ENCODE measurements around the gene NPVF.
A peak's percentile ranks its signal among the peaks of the same experiment; 100 is the strongest.

The NPVF gene

GRCh38 chr7:25228386-25228785 is at the start of gene NPVF:
Gene NPVF (minus strand): TSS chr7:25228486. CDS start chr7:25228439, 47 bp downstream.
- FAIRE-seq: peak; percentile 4

GRCh38 chr7:25272265-25272664 is 44.0 kb upstream of the NPVF start:
- FAIRE-seq: no peak

- FAIRE-seq: no peak
Observed at GRCh38 chr7:25263337-25263736, 35.1 kb upstream of the NPVF start.

- FAIRE-seq: no peak
Observed at GRCh38 chr7:25262586-25262985, 34.3 kb upstream of the NPVF start.

- FAIRE-seq: peak; percentile 84
Observed at GRCh38 chr7:25261545-25262140, 33.4 kb upstream of the NPVF start.

- peak; percentile 70 for FAIRE-seq
Observed at GRCh38 chr7:25260862-25261494, 32.7 kb upstream of the NPVF start.

- FAIRE-seq: peak; percentile 21
Observed at GRCh38 chr7:25259487-25260243, 31.4 kb upstream of the NPVF start.

- FAIRE-seq: no peak
Observed at GRCh38 chr7:25256333-25256819, 28.1 kb upstream of the NPVF start.

- no peak for FAIRE-seq
Observed at GRCh38 chr7:25255611-25256332, 27.5 kb upstream of the NPVF start.

- no peak for FAIRE-seq
Observed at GRCh38 chr7:25254604-25255003, 26.3 kb upstream of the NPVF start.

GRCh38 chr7:25253714-25254113 is 25.4 kb upstream of the NPVF start:
- no peak for FAIRE-seq

- FAIRE-seq: no peak
Observed at GRCh38 chr7:25250386-25250785, 22.1 kb upstream of the NPVF start.

GRCh38 chr7:25249772-25250171 is 21.5 kb upstream of the NPVF start:
- FAIRE-seq: no peak

GRCh38 chr7:25246306-25246705 is 18.0 kb upstream of the NPVF start:
- no peak for FAIRE-seq

GRCh38 chr7:25244254-25245033 is 16.2 kb upstream of the NPVF start:
- FAIRE-seq: peak; percentile 83

GRCh38 chr7:25242678-25243077 is 14.4 kb upstream of the NPVF start:
- FAIRE-seq: no peak

- FAIRE-seq: no peak
Observed at GRCh38 chr7:25240896-25241295, 12.6 kb upstream of the NPVF start.

- no peak for FAIRE-seq
Observed at GRCh38 chr7:25240340-25240739, 12.1 kb upstream of the NPVF start.

- FAIRE-seq: no peak
Observed at GRCh38 chr7:25239888-25240287, 11.6 kb upstream of the NPVF start.

- no peak for FAIRE-seq
Observed at GRCh38 chr7:25238066-25238725, 9.9 kb upstream of the NPVF start.

GRCh38 chr7:25235471-25235870 is 7.2 kb upstream of the NPVF start:
- no peak for FAIRE-seq

GRCh38 chr7:25234336-25234735 is 6.0 kb upstream of the NPVF start:
- FAIRE-seq: peak; percentile 29

All from endometrium (tissue), 2 donors.